Measurements from ENCODE around the gene CPO. TPM values are rescaled to one million over a fixed set of nuclear protein-coding genes. Genes with fewer than 3 reads are reported as not detected.
"Not testable (repeated sequence)": the region's sequence is repeated elsewhere in the genome, so short reads cannot be mapped to it uniquely, and the experiment has no call there.

The CPO gene
- total RNA-seq, 1 donor from 2014 or later: not detected

GRCh38 chr2:206942592-206943478 lies 3.5 kb downstream of the CPO start:
- DNase-seq (ENCODE audit: low read depth): no peak
- TF ChIP-seq CTCF (IDR thresholded peaks at IDR 0.05; ENCODE audit: insufficient read depth, low read length, severe bottlenecking): no peak
- Histone ChIP-seq H3K27me3 (ENCODE audit: control insufficient read depth, insufficient read depth, low read length) (no peaks in the 10 kb centered on the region), H3K4me3 (ENCODE audit: low read depth, low read length) (no peak overlapping the region), H3K36me3 (ENCODE audit: control insufficient read depth, insufficient read depth, low read length) (no peaks in the 10 kb centered on the region)
- no peak for FAIRE-seq

- FAIRE-seq; H3K4me3 ChIP-seq (ENCODE audit: low read depth, low read length); DNase-seq (ENCODE audit: low read depth); H3K36me3 ChIP-seq (ENCODE audit: control insufficient read depth, insufficient read depth, low read length); H3K27me3 ChIP-seq (ENCODE audit: control insufficient read depth, insufficient read depth, low read length): not testable (repeated sequence)
Observed at GRCh38 chr2:206953404-206953803, 14.1 kb downstream of the CPO start.

GRCh38 chr2:206955253-206955652 lies 15.9 kb downstream of the CPO start:
- DNase-seq (ENCODE audit: low read depth) (peak; percentile 31), FAIRE-seq (no peak)

GRCh38 chr2:206958261-206958660 lies 18.9 kb downstream of the CPO start:
- DNase-seq (ENCODE audit: low read depth) (no peak), FAIRE-seq (no peak)
- no peak for TF ChIP-seq CTCF (IDR thresholded peaks at IDR 0.05; ENCODE audit: insufficient read depth, low read length, severe bottlenecking)

More at GRCh38 chr2:206955253-206955652, 15.9 kb downstream of the CPO start:
- TF ChIP-seq CTCF (IDR thresholded peaks at IDR 0.05; ENCODE audit: insufficient read depth, low read length, severe bottlenecking): no peak
- H3K36me3 ChIP-seq (ENCODE audit: control insufficient read depth, insufficient read depth, low read length): no peaks in the 10 kb centered on the region
- H3K27me3 ChIP-seq (ENCODE audit: control insufficient read depth, insufficient read depth, low read length): no peaks in the 10 kb centered on the region
- H3K4me3 ChIP-seq (ENCODE audit: low read depth, low read length): no peak overlapping the region

GRCh38 chr2:206962966-206963365 lies 23.6 kb downstream of the CPO start:
- no peak for FAIRE-seq
- H3K4me3 ChIP-seq (ENCODE audit: low read depth, low read length): no peak overlapping the region
- no peak for DNase-seq (ENCODE audit: low read depth)
- no peaks in the 10 kb centered on the region for H3K36me3 ChIP-seq (ENCODE audit: control insufficient read depth, insufficient read depth, low read length)
- H3K27me3 ChIP-seq (ENCODE audit: control insufficient read depth, insufficient read depth, low read length): no peaks in the 10 kb centered on the region
- TF ChIP-seq CTCF (IDR thresholded peaks at IDR 0.05; ENCODE audit: insufficient read depth, low read length, severe bottlenecking): no peak

More at GRCh38 chr2:206958261-206958660, 18.9 kb downstream of the CPO start:
- no peaks in the 10 kb centered on the region for H3K27me3 ChIP-seq (ENCODE audit: control insufficient read depth, insufficient read depth, low read length)
- no peak overlapping the region for H3K4me3 ChIP-seq (ENCODE audit: low read depth, low read length)
- H3K36me3 ChIP-seq (ENCODE audit: control insufficient read depth, insufficient read depth, low read length): no peaks in the 10 kb centered on the region

GRCh38 chr2:206968134-206969086 lies 29.1 kb downstream of the CPO start:
- FAIRE-seq (no peak), DNase-seq (ENCODE audit: low read depth) (peak; percentile 77)
- Histone ChIP-seq H3K4me3 (ENCODE audit: low read depth, low read length) (no peak overlapping the region), H3K36me3 (ENCODE audit: control insufficient read depth, insufficient read depth, low read length) (no peaks in the 10 kb centered on the region), H3K27me3 (ENCODE audit: control insufficient read depth, insufficient read depth, low read length) (no peaks in the 10 kb centered on the region)
- no peak for TF ChIP-seq CTCF (IDR thresholded peaks at IDR 0.05; ENCODE audit: insufficient read depth, low read length, severe bottlenecking)
